Pancreas (tissue), 10 donors: ENCODE data around the gene LCAT. TPM values are rescaled to one million over a fixed set of nuclear protein-coding genes. Genes with fewer than 3 reads are reported as not detected.
A peak's percentile ranks its signal among the peaks of the same experiment; 100 is the strongest.

Experiments used
- ATAC-seq, 4 donors: fragments of 200-7000 bp; cut with Tn5 transposase; one replicate each; pipeline versions ENCODE4 v1.8.0 to v1.9.1; 2020; ENCODE audit warnings: mild to moderate bottlenecking in 4 of 4, moderate library complexity in 4 of 4
- DNase-seq, 6 donors: peaks; one replicate each; pipeline ENCODE4 v3.0.0-alpha.2; 2020
- FAIRE-seq: peaks from 2 replicates; lab custom pipeline; 2012; peaks lifted over from hg19 to GRCh38; lab: Jason Lieb, UNC
- H3K27ac ChIP-seq, 4 donors: fragments of 200-600 bp; sonication (generic); 1 replicate in 3 of 4; 2 replicates in 1 of 4; pipeline versions ENCODE4 v1.5.0 to v1.8.0; 2020
- H3K27me3 ChIP-seq, 4 donors: fragments of 200-600 bp; one replicate each; pipeline ENCODE4 v1.8.0; 2021
- H3K36me3 ChIP-seq, 3 donors: fragments of 200-600 bp; sonication (generic) in 1 of 3; one replicate each; pipeline versions ENCODE4 v1.5.0 to v1.8.0; 2020 to 2021
- H3K4me1 ChIP-seq, 3 donors: fragments of 200-600 bp; one replicate each; pipeline ENCODE4 v1.8.0; 2021
- H3K4me3 ChIP-seq, 4 donors: fragments of 200-600 bp; sonication (generic) in 2 of 4; one replicate each; pipeline versions ENCODE4 v1.5.0 to v1.8.0; 2020 to 2021
- H3K9me3 ChIP-seq, 4 donors: fragments of 200-600 bp; one replicate each; pipeline ENCODE4 v1.8.0; 2021
- WGBS, 2 donors: extraction: QIAGEN DNeasy Blood & Tissue Kit; methylation state at CpG; one replicate each; pipeline ENCODE4 v1.1.7; 2013; 5-methylcytosine and 5-hydroxymethylcytosine counted together
- intact Hi-C, 3 donors: fragments of 100-400 bp; cut with DNase I; formaldehyde crosslinking; loops; one replicate each; pipeline versions ENCODE4 v1.11.1 to v1.14.2; 2022
- polyA plus RNA-seq, 2 donors: library from polyadenylated mRNA; stranded (reverse); fragments of 200-250 nt; gene quantifications; one replicate each; pipeline ENCODE4 v1.2.3, GENCODE V29; 2013
- total RNA-seq, 6 donors: library from RNA; stranded (reverse); fragmentation: NEBNext Ultra II Directional in 4 of 6; extraction: Animal tissue kit (Norgen Biotek cat#: 25700) in 4 of 6; gene quantifications; one replicate each; pipeline versions ENCODE4 v1.2.1 to v1.2.4, GENCODE V29; 2021 to 2023
- TF ChIP-seq, protein P1 (sequence below), 4 donors: fragments of 200-600 bp; sonication (generic) in 3 of 4; IDR thresholded peaks; one replicate each; pipeline versions ENCODE4 v1.5.0 to v1.8.0; 2021; ENCODE audit warnings: antibody characterized with exemption in 4 of 4
- donor health status: healthy with polysubstance abuse.
- donor health status: DM: no; HTN: no; CAD: no; lungs with moderate emphysema.
- donor health status: DM: no; HTN: no; CAD: no.
- donor health status: control.
- donor health status: control.
- donor health status: Bipolar disorder and iron deficiency.
- donor health status: DM: yes; HTN: yes; CAD: no.
- donor health status: DM: no; HTN: no; CAD: no.
- donor health status: DM: no; HTN: no; CAD: no.
- donor health status: DM: yes; HTN: yes; CAD: no.

LCAT gene
- total and polyA plus RNA-seq, 8 donors: 2.8 to 65.5 (median 10.3) TPM

DNA sequence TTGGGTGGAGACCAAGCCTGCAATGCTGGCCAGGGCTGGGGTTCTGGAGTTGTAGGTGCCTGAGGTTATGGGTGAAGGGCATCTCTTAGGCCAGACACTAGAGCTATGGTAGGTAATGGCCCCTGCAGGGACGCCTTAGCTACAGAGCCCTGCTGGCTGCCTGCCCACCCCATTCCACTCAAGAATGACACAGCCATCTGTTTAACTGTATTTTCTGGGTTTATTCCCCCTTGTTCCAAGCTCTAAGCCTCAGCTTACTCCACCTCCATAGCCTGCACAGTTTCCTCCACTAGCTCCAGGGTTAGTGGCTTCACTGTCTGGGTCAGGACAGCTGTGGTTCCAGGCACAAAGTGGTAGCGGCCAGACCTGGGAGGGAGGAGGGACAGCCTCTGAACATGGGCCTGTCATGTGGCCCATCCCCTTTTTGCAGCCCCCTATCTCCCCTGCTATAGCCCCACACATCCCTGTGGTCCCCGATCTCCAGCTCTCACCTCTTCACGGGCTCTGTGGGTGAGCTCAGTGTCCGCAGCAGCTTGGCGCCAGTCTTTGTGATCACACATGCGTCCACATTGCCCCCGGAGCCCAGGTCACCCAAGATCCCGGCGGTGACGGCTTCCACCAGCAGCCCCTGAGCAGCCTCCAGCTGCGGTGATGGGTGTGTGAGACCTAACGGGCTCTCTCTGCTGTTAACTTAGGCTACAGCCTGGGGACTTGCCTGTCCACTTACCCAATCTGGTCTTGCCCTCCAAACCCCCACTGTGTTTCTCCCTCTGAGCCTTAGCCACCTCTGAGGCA lies 9.4 kb downstream of the LCAT start:
- ATAC-seq: no peak
- H3K36me3 ChIP-seq: peaks cover 0 to 5% (median 0%) of the 10 kb centered on the region in 3 donors
- H3K27me3 ChIP-seq: no peaks in the 10 kb centered on the region
- FAIRE-seq: no peak
- DNase-seq: peak in 4 of 6 donors; percentile 36 to 83 (median 57)
- H3K27ac ChIP-seq: peak overlapping the region in 3 of 4 donors; percentile 28 to 95 (median 85)
- no peaks in the 10 kb centered on the region for H3K9me3 ChIP-seq
- TF ChIP-seq, protein P1, sequence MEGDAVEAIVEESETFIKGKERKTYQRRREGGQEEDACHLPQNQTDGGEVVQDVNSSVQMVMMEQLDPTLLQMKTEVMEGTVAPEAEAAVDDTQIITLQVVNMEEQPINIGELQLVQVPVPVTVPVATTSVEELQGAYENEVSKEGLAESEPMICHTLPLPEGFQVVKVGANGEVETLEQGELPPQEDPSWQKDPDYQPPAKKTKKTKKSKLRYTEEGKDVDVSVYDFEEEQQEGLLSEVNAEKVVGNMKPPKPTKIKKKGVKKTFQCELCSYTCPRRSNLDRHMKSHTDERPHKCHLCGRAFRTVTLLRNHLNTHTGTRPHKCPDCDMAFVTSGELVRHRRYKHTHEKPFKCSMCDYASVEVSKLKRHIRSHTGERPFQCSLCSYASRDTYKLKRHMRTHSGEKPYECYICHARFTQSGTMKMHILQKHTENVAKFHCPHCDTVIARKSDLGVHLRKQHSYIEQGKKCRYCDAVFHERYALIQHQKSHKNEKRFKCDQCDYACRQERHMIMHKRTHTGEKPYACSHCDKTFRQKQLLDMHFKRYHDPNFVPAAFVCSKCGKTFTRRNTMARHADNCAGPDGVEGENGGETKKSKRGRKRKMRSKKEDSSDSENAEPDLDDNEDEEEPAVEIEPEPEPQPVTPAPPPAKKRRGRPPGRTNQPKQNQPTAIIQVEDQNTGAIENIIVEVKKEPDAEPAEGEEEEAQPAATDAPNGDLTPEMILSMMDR (IDR thresholded peaks at IDR 0.05): no peak
- intact Hi-C loops: loop anchor here in 2 of 3 donors (5.0 to 10.0 kb wide), 4 partner anchors 37 to 410 kb away; partner anchors contain the start of genes NRN1L (in 1 of the 2) and RIPOR1 (in 1 of the 2)
- H3K4me3 ChIP-seq: peak overlapping the region in 3 of 4 donors; percentile 90 to 94 (median 92)
- peaks cover 0 to 23% (median 4%) of the 10 kb centered on the region in 3 donors for H3K4me1 ChIP-seq
- 28 to 30% methylated on average over 13 of the region's 13 CpGs for WGBS, 2 donors

DNA sequence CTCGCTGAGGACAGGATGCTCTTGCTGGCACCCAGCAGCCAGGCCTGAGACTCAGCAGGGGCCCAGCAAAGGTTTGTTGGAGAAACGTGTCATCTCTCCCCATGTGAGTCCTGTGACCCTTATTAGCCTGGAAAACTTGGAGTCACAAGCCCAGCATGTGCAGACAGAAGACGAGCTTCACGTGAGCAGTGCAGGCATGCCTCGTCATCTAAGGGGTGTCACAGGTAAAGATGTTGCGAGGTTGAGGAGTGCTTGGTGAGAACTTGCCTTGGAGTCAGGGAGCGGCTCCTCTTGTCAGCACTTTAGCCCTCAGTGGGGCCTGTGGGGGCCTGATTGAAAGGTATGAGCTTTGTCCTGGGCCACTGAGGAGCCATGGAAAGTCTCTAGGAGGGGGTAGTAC lies 10.1 kb downstream of the LCAT start:
- no peaks in the 10 kb centered on the region for H3K27me3 ChIP-seq
- ATAC-seq (no peak), FAIRE-seq (no peak), DNase-seq (peak in 2 of 6 donors; percentile 27 to 44)
- TF ChIP-seq, protein P1 (IDR thresholded peaks at IDR 0.05): no peak
- no peak overlapping the region for H3K27ac ChIP-seq
- H3K4me1 ChIP-seq: peaks cover 0 to 23% (median 8%) of the 10 kb centered on the region in 3 donors
- peaks cover 0 to 5% (median 0%) of the 10 kb centered on the region in 3 donors for H3K36me3 ChIP-seq
- no peaks in the 10 kb centered on the region for H3K9me3 ChIP-seq
- intact Hi-C loops: loop anchor here in 2 of 3 donors (5.0 to 10.0 kb wide), 4 partner anchors 37 to 409 kb away; partner anchors contain the start of genes NRN1L (in 1 of the 2) and RIPOR1 (in 1 of the 2)
- H3K4me3 ChIP-seq: peak overlapping the region in 2 of 4 donors; percentile 92 to 94
- WGBS, 2 donors: 54 to 66% methylated on average over 7 of the region's 7 CpGs

DNA sequence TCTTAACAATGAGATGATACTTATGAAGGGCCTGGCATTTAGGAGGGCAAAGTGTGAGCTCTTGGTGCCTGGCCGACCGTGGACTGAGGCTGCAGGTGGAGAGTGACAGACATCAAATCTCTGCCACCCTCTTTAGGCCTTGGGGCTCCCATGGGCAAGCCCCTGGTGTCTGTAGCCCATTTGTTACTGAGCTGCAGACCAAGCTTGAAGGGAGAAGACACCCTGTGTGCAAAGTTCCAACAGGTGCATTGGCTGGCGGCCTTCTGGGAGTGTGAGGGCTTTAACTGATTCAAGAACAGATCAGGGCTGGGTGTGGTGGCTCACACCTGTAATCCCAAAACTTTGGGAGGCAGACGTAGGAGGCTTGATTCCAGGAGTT lies 11.5 kb downstream of the LCAT start:
- WGBS, 2 donors: 47 to 53% methylated on average over 4 of the region's 4 CpGs
- intact Hi-C loops: loop anchor here in 2 of 3 donors (5.0 to 10.0 kb wide), 4 partner anchors 35 to 408 kb away; partner anchors contain the start of genes NRN1L (in 1 of the 2) and RIPOR1 (in 1 of the 2)
- H3K27ac ChIP-seq: peak overlapping the region; percentile 33 to 78 (median 64)
- TF ChIP-seq, protein P1 (IDR thresholded peaks at IDR 0.05): no peak
- ATAC-seq: no peak
- FAIRE-seq: no peak
- H3K9me3 ChIP-seq: no peaks in the 10 kb centered on the region
- H3K4me1 ChIP-seq: peaks cover 0 to 21% (median 8%) of the 10 kb centered on the region in 3 donors
- DNase-seq: peak in 1 of 6 donors; percentile 51
- no peak overlapping the region for H3K4me3 ChIP-seq
- H3K27me3 ChIP-seq: no peaks in the 10 kb centered on the region
- H3K36me3 ChIP-seq: peaks cover 0 to 5% (median 0%) of the 10 kb centered on the region in 3 donors

DNA sequence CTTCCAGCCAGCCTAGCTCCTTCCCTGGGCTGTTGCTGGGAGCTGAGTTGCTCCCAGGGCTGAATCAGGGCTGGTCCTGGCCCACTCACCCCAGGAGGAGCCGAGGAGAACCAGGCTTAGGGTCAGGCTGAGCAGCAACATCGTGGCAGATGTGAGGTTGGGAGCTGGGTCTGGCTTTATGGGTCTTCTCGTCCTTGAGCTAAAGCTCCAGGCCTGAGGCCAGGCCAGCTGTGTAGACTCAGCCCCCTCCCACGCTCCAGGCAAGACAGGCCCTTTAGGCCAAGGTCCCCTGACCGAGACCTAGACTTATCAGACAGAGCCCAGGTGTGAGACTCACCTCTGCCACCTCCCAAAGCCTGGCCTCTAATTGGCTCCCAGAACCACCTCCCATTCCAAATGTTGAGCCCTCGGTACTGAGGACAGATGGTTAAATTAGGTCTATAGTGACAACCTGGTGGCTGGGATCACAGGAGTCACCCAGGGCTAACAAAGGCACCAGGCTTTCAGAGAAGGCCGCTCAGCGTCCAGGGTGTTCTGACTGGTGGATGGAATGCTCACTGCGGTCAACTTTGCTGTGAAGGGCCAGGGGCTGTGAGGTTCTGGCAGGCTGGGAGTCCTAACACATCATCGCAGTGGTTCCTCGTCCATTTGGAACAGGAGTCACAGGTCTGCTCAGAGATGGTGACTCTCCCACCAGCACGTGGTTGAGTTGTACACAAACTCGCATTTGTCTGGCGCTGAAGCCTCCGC lies 12.0 kb downstream of the LCAT start, which contains the start of gene CTRL:
TSS of gene CTRL (minus strand) at position 151 of the 750 bp plus-strand sequence. CDS start at position 141, 10 bp downstream.
- H3K4me3 ChIP-seq: peak within 1 kb of the TSS; percentile 31 to 43 (median 43)
- H3K27ac ChIP-seq: peak within 1 kb of the TSS; percentile 33 to 80 (median 74)
- ATAC-seq (peak in 3 of 4 donors; percentile 12 to 29 (median 26)), FAIRE-seq (no peak), DNase-seq (peak in 5 of 6 donors; percentile 85 to 93 (median 86))
- TF ChIP-seq, protein P1 (IDR thresholded peaks at IDR 0.05): peak in 1 of 4 donors; percentile 8
- 43 to 50% methylated on average over 15 of the region's 15 CpGs for WGBS, 2 donors
- intact Hi-C loops: loop anchor here in 2 of 3 donors (5.0 to 10.0 kb wide), 4 partner anchors 35 to 407 kb away; partner anchors contain the start of genes NRN1L (in 1 of the 2) and RIPOR1 (in 1 of the 2)
- H3K9me3 ChIP-seq: no peaks in the 10 kb centered on the region
- H3K36me3 ChIP-seq: peaks cover 0 to 5% (median 0%) of the 10 kb centered on the region in 3 donors
- no peaks in the 10 kb centered on the region for H3K27me3 ChIP-seq
- peaks cover 0 to 16% (median 8%) of the 10 kb centered on the region in 3 donors for H3K4me1 ChIP-seq
